Left forelimb (tissue), 1 donor: ENCODE measurements around the gene OTC.

ENCODE experiments used
- DNase-seq: peaks from one replicate; pipeline ENCODE4 v3.0.0-alpha.2; 2018; ENCODE audit warnings: low spot score

OTC gene

GRCh38 chrX:38357747-38358673 is 5.6 kb downstream of the OTC start:
- DNase-seq, result no peak

DNA sequence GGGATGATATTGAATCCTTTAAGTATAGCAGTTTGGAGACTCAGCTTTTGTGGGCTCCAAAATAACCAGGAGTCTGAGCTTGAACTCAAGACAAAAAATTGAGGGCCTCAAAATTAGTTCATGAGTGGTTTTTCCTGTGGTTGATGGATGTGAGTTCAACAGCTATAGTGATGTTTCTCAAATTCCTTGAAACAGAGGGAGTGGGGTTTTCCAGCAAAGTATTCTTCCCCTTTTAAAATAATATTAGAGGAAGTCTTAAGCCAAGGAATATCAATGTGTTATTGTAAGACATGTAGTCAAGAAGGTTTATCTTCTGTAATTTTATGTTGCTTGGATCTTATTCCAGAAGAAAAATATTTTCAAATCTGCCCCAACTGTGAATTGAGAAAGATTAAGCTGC is 10.6 kb downstream of the OTC start:
- DNase-seq, result no peak

GRCh38 chrX:38365954-38366353 is 13.6 kb downstream of the OTC start:
- no peak for DNase-seq

DNA sequence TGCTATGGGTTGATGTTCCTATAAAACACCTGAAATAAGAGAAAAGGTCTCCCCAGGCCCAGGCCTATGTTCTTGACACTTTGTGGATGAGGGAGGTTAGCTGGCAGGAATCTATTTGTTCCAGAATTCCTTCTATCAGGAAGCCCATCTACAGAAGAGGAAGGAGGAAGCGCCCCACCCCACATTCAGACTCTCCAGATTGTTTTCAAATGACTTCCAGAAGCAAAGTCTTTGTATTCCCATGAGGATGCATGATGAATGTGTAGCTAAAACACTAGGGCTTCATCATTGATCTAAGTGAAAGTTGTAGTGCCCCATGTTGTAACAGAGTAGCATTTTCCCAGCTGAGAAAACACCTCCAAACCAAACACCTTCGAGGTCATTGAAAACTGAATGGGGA is 16.4 kb downstream of the OTC start:
- DNase-seq, result no peak

DNA sequence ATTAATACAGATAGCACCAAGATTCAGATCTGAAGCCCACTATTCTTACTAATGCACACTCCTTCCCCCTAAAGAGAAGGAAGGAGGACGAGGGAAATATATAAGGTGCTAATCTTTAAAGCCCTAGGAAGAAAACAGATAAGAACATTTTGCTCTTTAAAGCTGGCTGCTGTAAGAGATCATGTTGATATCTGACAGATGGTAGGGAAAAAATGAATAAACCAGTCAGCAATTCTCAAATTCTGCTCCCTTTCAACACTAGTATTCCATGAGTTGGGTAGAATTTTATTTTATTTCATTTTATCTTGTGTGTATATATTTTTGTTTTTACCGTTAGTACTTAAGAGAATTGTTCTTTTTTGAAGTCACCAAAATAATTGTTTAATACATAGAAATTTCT is 19.2 kb downstream of the OTC start:
- DNase-seq, result no peak

DNA sequence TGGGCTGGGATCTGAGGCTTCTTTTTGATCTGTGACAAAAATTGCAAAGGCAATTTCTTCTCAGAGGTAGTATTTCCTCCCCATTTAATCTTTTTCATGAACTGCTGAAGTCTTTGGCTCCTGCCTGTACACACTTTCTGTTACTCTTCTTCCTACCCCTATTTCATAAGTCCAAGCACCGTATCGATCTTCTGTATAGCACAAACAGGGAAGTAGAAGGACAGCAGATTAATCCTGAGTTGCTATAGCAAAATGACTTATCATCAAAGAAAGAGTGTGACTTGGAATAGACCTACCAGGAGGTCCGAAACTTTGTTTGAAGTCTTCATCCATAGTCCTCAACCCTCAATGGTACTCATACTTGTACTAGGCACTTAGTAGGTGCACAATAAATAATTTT is 22.0 kb downstream of the OTC start:
- no peak for DNase-seq

DNA sequence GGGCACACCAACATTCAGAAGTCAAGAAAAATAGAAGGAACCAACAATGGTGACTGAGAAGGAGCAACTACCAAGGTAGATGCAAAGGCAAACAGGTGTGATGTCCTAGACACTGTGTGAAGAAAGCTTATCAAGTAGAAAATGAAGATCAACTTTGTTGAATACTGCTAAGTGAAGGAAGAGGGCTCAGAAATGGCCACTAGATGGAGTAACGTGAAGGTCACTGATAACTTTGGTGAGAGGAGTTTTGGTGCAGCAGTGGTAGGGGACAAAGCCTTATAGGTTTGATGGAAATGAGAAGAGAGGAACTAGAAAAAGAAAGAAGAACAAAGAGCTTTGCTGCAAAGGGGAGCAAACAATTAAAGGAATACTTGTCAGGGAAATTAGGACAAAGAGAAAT is 23.5 kb downstream of the OTC start:
- no peak for DNase-seq

DNA sequence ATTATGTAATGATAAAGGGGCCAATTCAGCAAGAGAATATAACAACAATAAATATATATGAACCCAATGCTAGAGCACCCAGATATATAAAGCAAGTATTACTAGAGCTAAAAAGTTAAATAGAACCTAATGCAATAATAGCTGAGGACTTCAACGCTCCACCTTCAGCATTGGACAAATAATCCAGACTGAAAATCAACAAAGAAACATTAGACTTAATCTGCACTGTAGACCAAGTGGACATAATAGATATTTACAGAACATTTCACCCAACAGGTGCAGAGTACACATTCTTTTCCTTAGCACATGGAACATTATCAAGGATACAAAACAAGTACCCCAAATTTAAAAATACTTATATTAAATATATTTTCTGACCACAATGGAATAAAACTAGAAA is 24.3 kb downstream of the OTC start:
- DNase-seq, result no peak

DNA sequence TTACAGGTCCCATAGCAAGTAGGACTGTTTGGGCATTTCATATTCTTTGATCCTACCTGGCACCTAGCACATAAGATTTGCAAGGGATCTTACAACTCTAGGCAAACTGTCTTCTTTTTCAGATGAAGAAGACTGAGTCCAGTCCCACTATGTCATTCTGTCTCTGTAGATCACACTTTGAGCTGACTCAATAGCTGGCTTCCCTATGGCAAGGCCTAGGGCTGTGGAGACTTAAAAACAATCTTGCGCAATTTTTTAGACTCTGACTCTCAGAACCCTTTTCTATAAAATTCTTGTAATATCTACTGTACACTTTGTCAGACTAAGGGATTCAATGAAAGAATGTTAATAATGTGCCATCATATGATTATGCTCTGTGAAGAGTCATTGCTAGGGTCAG is 26.7 kb downstream of the OTC start:
- no peak for DNase-seq

DNA sequence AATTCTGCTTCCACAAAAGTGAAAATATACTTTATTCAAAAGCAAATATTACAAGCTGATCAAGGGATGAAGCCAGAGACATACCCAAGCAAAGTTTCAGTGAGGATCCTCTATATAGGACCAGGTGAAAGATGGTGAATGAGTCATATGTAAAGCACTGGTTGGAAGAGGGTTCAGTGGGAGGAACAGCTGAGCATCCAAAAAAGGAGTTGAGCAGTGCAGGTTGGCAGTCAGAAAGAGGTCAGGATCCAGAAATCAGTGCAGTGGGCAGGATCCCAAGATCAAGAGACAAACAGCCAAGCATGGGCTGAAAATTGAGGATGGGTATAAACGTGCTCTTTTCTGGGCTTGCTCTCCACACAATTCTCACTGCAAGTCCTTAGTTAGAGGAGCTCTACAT is 30.3 kb downstream of the OTC start:
- no peak for DNase-seq

- DNase-seq, result no peak
Measured at GRCh38 chrX:38400389-38400910, 48.0 kb downstream of the OTC start.

DNA sequence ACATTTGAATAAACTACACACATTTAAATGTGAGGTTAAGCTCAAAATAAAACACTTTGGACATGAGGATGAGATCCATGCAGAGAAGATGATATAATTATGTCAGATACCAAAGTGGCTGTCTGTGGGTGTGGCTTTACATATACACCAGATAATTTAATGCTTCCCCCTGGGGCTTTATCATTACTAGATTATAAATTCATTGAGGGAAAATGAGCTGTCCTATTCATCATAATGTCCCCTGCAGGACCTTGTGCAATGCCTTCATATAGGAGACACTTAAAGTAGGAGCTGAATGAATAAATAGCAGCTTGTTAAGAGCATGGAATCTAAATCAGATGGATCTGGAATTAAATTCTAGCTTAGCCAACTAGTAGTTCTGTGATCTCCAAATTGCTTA is 49.7 kb downstream of the OTC start:
- no peak for DNase-seq

DNA sequence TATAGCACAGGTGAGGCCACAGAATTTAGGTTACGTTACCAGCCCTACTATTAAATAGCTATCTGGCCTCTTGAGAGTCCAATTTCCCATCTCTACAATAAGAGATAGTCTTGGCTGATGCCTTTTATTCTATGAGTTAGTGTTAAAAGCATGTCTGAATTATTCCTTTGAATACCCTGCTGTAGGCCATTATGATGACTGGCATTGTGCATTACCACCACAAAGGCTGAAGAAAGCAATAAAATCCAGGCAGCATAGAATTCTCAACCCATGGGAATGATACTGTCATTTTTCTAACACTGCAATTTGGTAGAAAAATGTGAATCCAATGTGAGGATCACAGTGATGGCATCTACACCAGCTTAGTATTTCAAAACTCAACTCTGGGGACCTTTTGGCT is 51.4 kb downstream of the OTC start:
- no peak for DNase-seq

- no peak for DNase-seq
Measured at GRCh38 chrX:38407126-38407525, 54.7 kb downstream of the OTC start.

- no peak for DNase-seq
Measured at GRCh38 chrX:38409289-38409688, 56.9 kb downstream of the OTC start.

GRCh38 chrX:38426785-38427184 is 74.4 kb downstream of the OTC start:
- no peak for DNase-seq

DNA sequence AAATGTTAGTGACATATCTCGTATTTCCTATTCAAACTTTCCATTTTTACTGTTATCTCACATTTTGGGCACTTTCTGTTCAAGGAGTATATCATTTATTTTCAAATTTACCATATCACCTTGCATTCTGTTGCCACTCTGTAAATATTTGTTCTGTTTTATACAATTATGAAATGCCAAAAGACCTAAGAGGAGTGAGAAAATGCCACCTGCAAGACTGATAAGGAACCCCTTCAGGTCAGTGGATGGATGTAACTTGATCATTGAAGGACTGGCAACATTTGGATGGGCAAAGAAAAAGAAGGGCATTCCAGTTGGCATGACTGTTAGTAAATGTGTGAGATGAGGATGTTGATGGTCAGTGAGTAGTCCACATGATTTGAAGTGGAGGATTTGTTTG is 79.1 kb downstream of the OTC start:
- DNase-seq, result no peak

GRCh38 chrX:38435130-38435529 is 82.7 kb downstream of the OTC start:
- no peak for DNase-seq

DNA sequence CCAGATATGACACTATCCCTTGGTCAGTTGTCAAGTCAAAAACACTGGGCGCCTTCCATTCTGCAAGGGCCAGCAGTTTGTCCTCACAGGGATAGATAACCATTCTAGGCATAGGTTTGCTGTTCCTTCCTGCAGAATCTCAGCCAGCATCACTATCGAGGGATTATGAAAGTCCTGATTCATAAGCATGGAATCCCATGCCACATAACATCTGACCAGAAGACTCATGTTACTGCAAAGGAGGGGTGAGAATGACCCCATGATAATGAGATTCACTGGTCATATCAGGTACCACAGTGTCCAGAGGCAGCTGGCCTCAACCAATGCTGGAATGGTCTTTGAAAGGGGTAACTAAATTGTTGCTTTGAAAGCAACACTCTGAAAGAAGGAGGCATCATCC is 84.7 kb downstream of the OTC start:
- DNase-seq, result no peak

GRCh38 chrX:38438321-38438720 is 85.9 kb downstream of the OTC start:
- no peak for DNase-seq

- DNase-seq, result no peak
Measured at GRCh38 chrX:38452603-38453002, 100.2 kb downstream of the OTC start.

GRCh38 chrX:38458071-38458470 is 105.7 kb downstream of the OTC start:
- DNase-seq, result no peak

DNA sequence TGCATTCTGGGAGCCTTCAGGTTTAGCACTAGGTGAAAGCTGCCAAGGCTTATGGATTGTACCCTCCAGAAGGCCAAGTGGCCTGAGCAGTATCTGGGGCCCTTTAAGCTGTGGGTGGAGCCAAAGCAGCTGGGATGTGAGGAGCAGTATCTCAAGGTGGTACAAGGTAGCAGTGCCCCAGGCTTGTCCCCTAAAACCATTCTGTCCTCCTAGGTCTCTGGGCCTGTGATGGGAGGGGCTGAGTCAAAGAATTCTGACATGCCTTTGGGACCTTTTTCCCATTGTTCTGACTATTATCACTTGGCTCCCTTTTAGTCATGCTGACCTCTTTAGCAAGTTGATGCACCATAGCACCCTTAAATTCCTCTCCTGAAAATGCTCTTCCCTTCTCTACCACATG is 109.9 kb downstream of the OTC start:
- no peak for DNase-seq

GRCh38 chrX:38465686-38466085 is 113.3 kb downstream of the OTC start:
- DNase-seq, result no peak
